ENCODE measurements around the gene ME2. TPM values are rescaled to one million over a fixed set of nuclear protein-coding genes. Genes with fewer than 3 reads are reported as not detected.
A peak's percentile ranks its signal among the peaks of the same experiment; 100 is the strongest.

ME2 gene
- total and polyA plus RNA-seq, 2 donors (not counting 3 experiments of a cell fraction or from before 2014, with no cell fraction given), result 28.6 to 42.4 TPM

GRCh38 chr18:50853863-50854271 is 25.1 kb upstream of the ME2 start:
- intact Hi-C loops (cut with micrococcal nuclease) (loop anchor here (1.0 kb wide), 1 partner anchor 47 kb away; no protein-coding TSS in a partner anchor), dilution Hi-C loops (cut with MboI; ENCODE audit: extremely low pct_ligation_motif_present, low sequenced_read_pairs) (no loop called here)
- Histone ChIP-seq H3K27me3 (ENCODE audit: control insufficient read depth in 2 of 2, insufficient read depth in 2 of 2, low read length in 2 of 2) (no peaks in the 10 kb centered on the region), H2AFZ (ENCODE audit: low read depth, low read length) (no peak overlapping the region), H4K20me1 (replicated peaks; ENCODE audit: control insufficient read depth, extremely low read depth, insufficient read depth, low read length) (no peaks in the 10 kb centered on the region), H3K4me1 (ENCODE audit: control insufficient read depth, extremely low read depth, insufficient read depth, low read length) (no peaks in the 10 kb centered on the region), H3K36me3 (ENCODE audit: control insufficient read depth in 2 of 2, extremely low read depth in 1 of 2, insufficient read depth in 2 of 2, low read length in 2 of 2) (no peaks in the 10 kb centered on the region), H3K79me2 (ENCODE audit: control insufficient read depth, insufficient read depth, low read length) (no peaks in the 10 kb centered on the region), H3K4me2 (ENCODE audit: insufficient read depth, low read length) (no peak overlapping the region), H3K9ac (replicated peaks; ENCODE audit: extremely low read depth, insufficient read depth, low read length) (no peak overlapping the region), H3K9me3 (replicated peaks; ENCODE audit: control insufficient read depth, insufficient read depth, low read length) (no peaks in the 10 kb centered on the region), H3K9me1 (replicated peaks; ENCODE audit: control insufficient read depth, extremely low read depth, insufficient read depth, low read length) (no peaks in the 10 kb centered on the region), H3K4me3 (replicated peaks in 1 of 3; ENCODE audit: insufficient read depth in 1 of 3, low read depth in 1 of 3, low read length in 3 of 3) (no peak overlapping the region), H3K27ac (ENCODE audit: insufficient read depth, low read depth, low read length) (no peak overlapping the region)
- TF ChIP-seq EZH2 (IDR thresholded peaks at IDR 0.05; ENCODE audit: borderline replicate concordance, low read depth, low read length, severe bottlenecking), result no peak
- TF ChIP-seq JUN (IDR thresholded peaks at IDR 0.05; ENCODE audit: borderline replicate concordance, insufficient read depth, insufficient read length, low read depth), result no peak
- no peak for TF ChIP-seq FOS (IDR thresholded peaks at IDR 0.05; ENCODE audit: borderline replicate concordance, insufficient read depth, low read length)
- TF ChIP-seq GATA2 (IDR thresholded peaks at IDR 0.05; ENCODE audit: insufficient read depth, insufficient read length, low read depth, low read length), result no peak
- no peak for TF ChIP-seq POLR2A (IDR thresholded peaks at IDR 0.05; ENCODE audit: low read depth, low read length)
- no peak for TF ChIP-seq POLR2AphosphoS5 (IDR thresholded peaks at IDR 0.05; ENCODE audit: insufficient read depth, low read depth, low read length)
- no peak for TF ChIP-seq MYC (IDR thresholded peaks at IDR 0.05; ENCODE audit: low read depth, low read length)
- TF ChIP-seq, protein P1, sequence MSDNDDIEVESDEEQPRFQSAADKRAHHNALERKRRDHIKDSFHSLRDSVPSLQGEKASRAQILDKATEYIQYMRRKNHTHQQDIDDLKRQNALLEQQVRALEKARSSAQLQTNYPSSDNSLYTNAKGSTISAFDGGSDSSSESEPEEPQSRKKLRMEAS (IDR thresholded peaks at IDR 0.05; ENCODE audit: insufficient read depth, insufficient read length), result no peak
- no peak for TF ChIP-seq CTCF (IDR thresholded peaks at IDR 0.05; ENCODE audit: extremely low read depth in 1 of 2, insufficient read depth in 1 of 2, low read depth in 1 of 2, low read length in 2 of 2)
- no TSS peak for BruUV-seq (replicated peaks)
- CTCF ChIA-PET, result no interaction called here
- DNase-seq (ENCODE audit: low read depth, low spot score), result peak; percentile 18
- POLR2A ChIA-PET, result no interaction called here
- FAIRE-seq, result no peak

Data from endothelial cell of umbilical vein (primary cell).